Activated naive CD8-positive, alpha-beta T cell treated with anti-CD3 and anti-CD28 coated beads for 36 hours (primary cell): ENCODE measurements around the gene OSBPL10. TPM values are rescaled to one million over a fixed set of nuclear protein-coding genes. Genes with fewer than 3 reads are reported as not detected.

Source experiments
- DNase-seq: peaks from one replicate; pipeline ENCODE4 v3.0.0; 2021
- H3K27ac Mint-ChIP-seq: one replicate; pipeline ENCODE4 v1.8.0; 2022; ENCODE audit warnings: mild to moderate bottlenecking, moderate library complexity, mixed read lengths
- H3K27me3 Mint-ChIP-seq: one replicate; pipeline ENCODE4 v1.8.0; 2022; ENCODE audit warnings: mild to moderate bottlenecking, mixed read lengths
- H3K36me3 Mint-ChIP-seq: one replicate; pipeline ENCODE4 v1.8.0; 2021; ENCODE audit warnings: mild to moderate bottlenecking, mixed read lengths
- H3K4me1 Mint-ChIP-seq: one replicate; pipeline ENCODE4 v1.8.0; 2021; ENCODE audit warnings: mixed read lengths
- H3K4me3 Mint-ChIP-seq: one replicate; pipeline ENCODE4 v1.8.0; 2022; ENCODE audit warnings: mild to moderate bottlenecking, moderate library complexity, mixed read lengths
- H3K9me3 Mint-ChIP-seq: one replicate; pipeline ENCODE4 v1.8.0; 2022; ENCODE audit warnings: mixed read lengths
- total RNA-seq, 2 experiments: library from RNA; stranded (reverse); gene quantifications; one replicate each; pipeline ENCODE4 v1.2.3, GENCODE V29; 2021

OSBPL10 gene
- total RNA-seq, 2 experiments from 2014 or later, result 5.4 to 5.5 TPM

DNA sequence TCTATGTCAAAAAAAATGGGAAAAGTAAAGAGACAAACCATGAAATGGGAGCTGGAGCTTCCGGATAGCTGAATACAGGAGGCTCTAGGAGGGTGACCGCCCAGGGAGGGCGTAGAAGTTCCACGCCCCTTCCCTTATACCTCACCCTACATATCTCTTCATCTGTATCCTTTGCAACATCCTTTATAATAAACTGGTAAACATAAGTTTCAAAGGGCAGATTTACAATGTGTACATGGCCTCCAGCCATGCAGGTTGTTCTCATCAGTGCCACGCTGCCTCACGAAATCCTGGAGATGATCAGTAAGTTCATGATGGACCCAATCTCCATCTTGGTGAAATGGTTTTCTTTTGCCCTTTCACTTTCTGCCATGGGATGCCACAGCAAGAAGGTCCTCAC, 121.8 kb downstream of the OSBPL10 start:
- Mint-ChIP-seq H3K27ac (no peak overlapping the region), H3K4me3 (no peak overlapping the region), H3K4me1 (no peaks in the 10 kb centered on the region), H3K27me3 (no peaks in the 10 kb centered on the region), H3K9me3 (no peaks in the 10 kb centered on the region), H3K36me3 (no peaks in the 10 kb centered on the region)
- no peak for DNase-seq

DNA sequence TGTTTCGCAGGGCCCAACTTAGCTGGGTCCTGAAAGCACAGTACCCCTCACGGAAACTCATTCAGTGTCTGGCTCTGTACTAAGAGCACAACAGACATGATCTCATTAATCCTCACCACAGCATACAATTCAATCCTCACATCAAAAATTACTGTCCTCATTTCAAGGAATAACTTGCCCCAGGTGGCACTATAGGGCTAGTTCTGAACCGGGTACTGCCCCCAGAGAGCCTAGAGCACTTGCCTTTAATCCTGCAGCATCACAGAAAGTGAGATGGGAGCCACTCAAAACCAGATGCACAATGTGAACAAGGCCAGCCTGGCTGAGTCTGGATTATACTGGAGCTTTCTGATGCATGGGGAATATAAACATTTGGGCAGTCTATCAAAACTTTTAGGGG, 122.6 kb downstream of the OSBPL10 start:
- Mint-ChIP-seq H3K27ac (no peak overlapping the region), H3K27me3 (no peaks in the 10 kb centered on the region), H3K9me3 (no peaks in the 10 kb centered on the region), H3K36me3 (no peaks in the 10 kb centered on the region), H3K4me1 (no peaks in the 10 kb centered on the region), H3K4me3 (no peak overlapping the region)
- no peak for DNase-seq

DNA sequence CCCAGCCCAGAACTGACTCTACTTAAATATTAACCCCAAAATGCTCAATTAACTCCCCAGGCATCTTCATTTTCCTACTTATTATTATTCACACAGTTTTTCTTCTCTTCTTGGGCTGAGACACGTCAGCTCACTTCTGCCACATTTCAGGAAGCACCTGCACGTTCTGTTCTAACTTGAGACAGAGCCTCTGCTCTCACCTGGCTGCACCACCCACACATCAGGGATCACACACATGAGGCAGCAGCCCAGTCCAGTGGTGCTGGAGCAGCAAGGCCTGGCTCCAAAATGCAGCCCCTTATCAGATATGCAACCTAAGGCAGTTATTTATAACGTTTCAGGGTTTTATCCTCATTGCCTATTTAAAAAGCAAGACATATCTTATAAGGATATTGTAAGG, 127.5 kb downstream of the OSBPL10 start:
- H3K36me3 Mint-ChIP-seq, result no peaks in the 10 kb centered on the region
- H3K27ac Mint-ChIP-seq, result no peak overlapping the region
- no peaks in the 10 kb centered on the region for H3K27me3 Mint-ChIP-seq
- DNase-seq, result no peak
- H3K9me3 Mint-ChIP-seq, result no peaks in the 10 kb centered on the region
- no peaks in the 10 kb centered on the region for H3K4me1 Mint-ChIP-seq
- no peak overlapping the region for H3K4me3 Mint-ChIP-seq

DNA sequence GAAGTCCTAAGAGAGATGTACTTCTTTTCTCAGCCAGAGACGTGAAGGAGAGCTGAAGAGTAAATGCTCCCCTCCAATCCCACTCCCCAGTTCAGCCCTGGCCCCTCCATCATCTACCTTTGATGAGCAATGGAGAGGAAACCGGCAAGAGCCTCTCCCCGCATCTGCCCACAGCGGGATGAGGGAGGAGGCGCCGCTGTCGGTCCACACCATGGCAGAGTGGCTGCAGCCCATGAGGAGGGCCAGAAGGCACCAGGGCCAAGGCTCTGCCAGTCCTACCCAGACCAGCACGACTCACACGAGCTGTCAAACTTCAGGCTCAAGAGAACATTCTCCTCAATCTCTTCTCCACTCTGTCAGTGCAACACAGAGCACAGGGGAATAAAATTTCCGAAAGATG, 129.8 kb downstream of the OSBPL10 start:
- Mint-ChIP-seq H3K36me3 (no peaks in the 10 kb centered on the region), H3K9me3 (no peaks in the 10 kb centered on the region), H3K27ac (no peak overlapping the region), H3K27me3 (no peaks in the 10 kb centered on the region), H3K4me3 (no peak overlapping the region), H3K4me1 (no peaks in the 10 kb centered on the region)
- DNase-seq, result no peak

DNA sequence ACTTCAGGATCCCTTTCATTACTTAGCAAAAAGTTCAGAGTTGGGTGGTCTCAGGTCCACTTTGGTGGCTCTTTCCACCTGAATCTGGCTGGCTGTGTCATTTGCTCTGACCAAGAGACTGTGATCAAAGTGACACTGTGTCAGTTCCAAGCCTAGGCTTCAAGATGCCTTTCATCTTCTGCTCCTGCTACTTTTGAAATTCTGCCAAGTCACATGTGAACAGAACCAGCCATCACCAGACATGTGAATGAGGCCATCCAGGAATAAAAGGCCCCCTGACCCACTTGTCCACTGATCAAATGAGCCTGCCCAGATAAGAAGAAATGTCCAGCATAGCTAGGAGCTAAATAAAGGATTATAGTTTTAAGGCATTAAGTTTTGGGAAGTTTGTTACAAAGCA, 132.2 kb downstream of the OSBPL10 start:
- no peaks in the 10 kb centered on the region for H3K4me1 Mint-ChIP-seq
- H3K9me3 Mint-ChIP-seq, result no peaks in the 10 kb centered on the region
- no peaks in the 10 kb centered on the region for H3K27me3 Mint-ChIP-seq
- no peak overlapping the region for H3K27ac Mint-ChIP-seq
- H3K36me3 Mint-ChIP-seq, result no peaks in the 10 kb centered on the region
- H3K4me3 Mint-ChIP-seq, result no peak overlapping the region
- no peak for DNase-seq

DNA sequence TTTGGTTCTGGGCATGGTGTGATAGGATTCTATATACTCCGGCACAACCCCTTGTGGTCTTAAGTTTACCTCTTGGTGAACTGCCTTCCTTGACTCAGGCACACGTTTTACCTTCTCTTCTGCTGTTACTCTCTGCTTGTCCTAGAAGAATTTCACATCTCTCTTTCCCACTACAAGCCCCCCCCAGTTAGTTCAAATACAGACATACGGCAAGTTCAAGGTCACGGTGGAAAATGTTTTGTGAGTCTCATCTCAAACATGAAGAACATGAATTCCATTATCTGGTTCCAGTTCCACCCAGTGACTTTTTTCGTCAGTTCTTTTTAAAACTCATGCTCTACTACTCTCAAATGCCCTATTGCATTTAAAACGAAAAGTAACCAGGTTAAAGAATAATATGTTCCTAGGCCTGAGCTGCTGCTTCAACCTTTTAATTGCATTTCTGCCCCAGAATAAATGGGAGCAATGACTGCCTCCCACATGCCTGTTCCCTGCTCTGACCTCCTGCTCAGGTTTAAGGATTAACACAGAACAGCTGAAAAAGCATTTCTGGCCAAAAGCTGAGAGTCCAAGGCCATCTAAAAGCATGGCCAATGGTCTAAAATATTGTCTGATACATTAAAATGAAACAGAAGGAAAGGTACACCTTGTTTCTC, 132.8 kb downstream of the OSBPL10 start:
- no peaks in the 10 kb centered on the region for H3K9me3 Mint-ChIP-seq
- H3K36me3 Mint-ChIP-seq, result no peaks in the 10 kb centered on the region
- no peak overlapping the region for H3K27ac Mint-ChIP-seq
- no peak for DNase-seq
- H3K4me1 Mint-ChIP-seq, result no peaks in the 10 kb centered on the region
- no peak overlapping the region for H3K4me3 Mint-ChIP-seq
- H3K27me3 Mint-ChIP-seq, result no peaks in the 10 kb centered on the region

DNA sequence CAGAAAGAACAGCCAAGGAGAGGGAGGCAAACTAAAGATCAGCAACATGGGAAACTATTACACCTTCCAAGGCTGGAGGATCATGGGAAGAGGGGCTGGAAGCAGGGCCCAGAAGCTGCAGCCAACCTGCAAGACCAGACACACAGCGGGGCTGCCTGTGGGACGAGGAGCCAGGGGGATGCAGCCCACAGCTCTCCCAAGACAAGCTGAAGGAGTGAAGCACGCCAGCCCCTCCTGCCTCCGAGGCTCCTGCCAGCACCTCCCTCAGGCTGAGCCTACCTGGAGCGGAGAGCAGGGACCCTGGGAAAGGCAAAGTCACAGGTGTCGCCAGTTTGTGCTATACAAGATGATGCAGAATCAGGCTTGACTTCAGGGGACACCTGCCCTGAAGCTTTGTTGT, 133.3 kb downstream of the OSBPL10 start:
- Mint-ChIP-seq H3K4me3 (no peak overlapping the region), H3K27me3 (no peaks in the 10 kb centered on the region), H3K27ac (no peak overlapping the region), H3K4me1 (no peaks in the 10 kb centered on the region), H3K36me3 (no peaks in the 10 kb centered on the region), H3K9me3 (no peaks in the 10 kb centered on the region)
- no peak for DNase-seq

DNA sequence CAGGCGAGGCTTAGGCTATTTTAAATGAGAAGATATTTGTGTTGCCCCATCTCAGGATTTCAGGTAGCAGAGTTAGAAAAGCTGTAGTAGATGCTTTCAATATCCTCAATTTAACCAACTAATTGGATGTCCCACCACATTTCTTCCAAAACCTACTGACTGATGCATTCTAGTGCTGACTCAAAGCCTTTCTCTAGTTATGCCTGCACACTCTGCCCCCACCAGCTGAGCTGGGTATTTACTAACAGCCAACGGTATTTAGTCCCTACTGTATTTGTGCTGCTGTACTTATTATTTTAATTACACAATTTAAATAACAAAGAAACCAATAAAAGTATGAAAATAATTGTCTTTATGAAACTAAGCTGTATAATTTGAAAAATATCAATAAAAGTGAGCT, 139.5 kb downstream of the OSBPL10 start:
- Mint-ChIP-seq H3K4me3 (no peak overlapping the region), H3K4me1 (no peaks in the 10 kb centered on the region), H3K9me3 (peaks cover 1% of the 10 kb centered on the region), H3K27me3 (no peaks in the 10 kb centered on the region), H3K36me3 (peaks cover 1% of the 10 kb centered on the region), H3K27ac (no peak overlapping the region)
- DNase-seq, result no peak

DNA sequence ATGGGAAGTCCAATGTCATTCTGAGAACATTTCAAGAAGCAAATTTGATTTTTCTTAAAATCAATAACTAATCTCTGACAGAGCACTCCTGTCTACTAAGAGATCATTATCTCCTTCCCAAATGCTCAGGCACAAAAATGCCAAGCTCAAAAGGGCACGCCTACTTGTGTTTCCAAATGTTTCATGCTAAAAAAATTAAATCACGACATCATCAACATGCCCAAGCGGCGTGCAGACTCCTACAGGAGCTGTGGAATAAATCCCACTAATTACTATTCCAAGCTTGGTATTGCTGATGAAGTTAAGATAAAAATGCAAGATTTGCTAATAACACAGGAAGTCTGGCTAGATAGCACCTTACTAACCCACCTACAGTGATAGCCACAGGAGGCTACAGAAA, 140.8 kb downstream of the OSBPL10 start:
- Mint-ChIP-seq H3K9me3 (peaks cover 1% of the 10 kb centered on the region), H3K4me1 (no peaks in the 10 kb centered on the region), H3K27me3 (no peaks in the 10 kb centered on the region)

DNA sequence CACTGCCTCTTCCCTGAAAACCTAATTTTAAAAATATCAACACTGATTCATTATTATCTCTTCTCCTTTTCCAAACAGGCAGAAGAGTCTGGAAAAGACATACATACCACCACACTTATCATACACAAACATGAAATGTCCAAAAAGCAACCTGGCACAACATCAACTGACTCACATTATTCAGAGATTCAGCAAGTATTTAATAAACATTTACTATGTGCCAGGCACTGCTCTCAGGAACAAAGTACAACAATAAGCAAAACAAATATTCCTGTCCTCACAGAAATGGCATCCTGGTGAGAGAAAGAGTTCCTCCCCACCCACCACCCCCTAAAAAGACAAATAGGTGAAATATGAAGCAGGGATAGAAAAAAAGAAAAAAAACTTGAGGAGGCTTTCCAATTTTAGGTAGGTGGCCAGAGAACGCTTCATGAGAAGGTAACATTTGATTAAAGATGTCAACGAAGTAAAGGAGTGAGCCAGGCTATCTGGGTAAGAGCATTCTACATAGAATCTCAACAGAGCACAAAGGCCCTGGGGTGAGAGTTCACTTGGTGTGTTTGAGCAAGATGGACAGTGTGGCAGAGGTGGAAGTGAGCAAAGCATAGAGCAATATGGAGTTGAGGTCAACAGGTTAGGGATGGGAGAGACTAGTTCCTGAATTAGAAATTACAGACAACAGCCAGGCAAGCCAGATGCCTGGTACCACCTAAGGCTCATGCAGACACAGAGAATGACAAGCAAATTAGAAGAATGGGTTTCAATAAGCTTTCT, 141.7 kb downstream of the OSBPL10 start:
- peaks cover 1% of the 10 kb centered on the region for H3K36me3 Mint-ChIP-seq
- no peak overlapping the region for H3K27ac Mint-ChIP-seq
- H3K4me3 Mint-ChIP-seq, result no peak overlapping the region
- H3K27me3 Mint-ChIP-seq, result no peaks in the 10 kb centered on the region
- no peaks in the 10 kb centered on the region for H3K4me1 Mint-ChIP-seq
- no peak for DNase-seq
- peaks cover 1% of the 10 kb centered on the region for H3K9me3 Mint-ChIP-seq

More for the DNA sequence above, 140.8 kb downstream of the OSBPL10 start:
- no peak overlapping the region for H3K27ac Mint-ChIP-seq
- no peak for DNase-seq
- no peak overlapping the region for H3K4me3 Mint-ChIP-seq
- H3K36me3 Mint-ChIP-seq, result peaks cover 1% of the 10 kb centered on the region

DNA sequence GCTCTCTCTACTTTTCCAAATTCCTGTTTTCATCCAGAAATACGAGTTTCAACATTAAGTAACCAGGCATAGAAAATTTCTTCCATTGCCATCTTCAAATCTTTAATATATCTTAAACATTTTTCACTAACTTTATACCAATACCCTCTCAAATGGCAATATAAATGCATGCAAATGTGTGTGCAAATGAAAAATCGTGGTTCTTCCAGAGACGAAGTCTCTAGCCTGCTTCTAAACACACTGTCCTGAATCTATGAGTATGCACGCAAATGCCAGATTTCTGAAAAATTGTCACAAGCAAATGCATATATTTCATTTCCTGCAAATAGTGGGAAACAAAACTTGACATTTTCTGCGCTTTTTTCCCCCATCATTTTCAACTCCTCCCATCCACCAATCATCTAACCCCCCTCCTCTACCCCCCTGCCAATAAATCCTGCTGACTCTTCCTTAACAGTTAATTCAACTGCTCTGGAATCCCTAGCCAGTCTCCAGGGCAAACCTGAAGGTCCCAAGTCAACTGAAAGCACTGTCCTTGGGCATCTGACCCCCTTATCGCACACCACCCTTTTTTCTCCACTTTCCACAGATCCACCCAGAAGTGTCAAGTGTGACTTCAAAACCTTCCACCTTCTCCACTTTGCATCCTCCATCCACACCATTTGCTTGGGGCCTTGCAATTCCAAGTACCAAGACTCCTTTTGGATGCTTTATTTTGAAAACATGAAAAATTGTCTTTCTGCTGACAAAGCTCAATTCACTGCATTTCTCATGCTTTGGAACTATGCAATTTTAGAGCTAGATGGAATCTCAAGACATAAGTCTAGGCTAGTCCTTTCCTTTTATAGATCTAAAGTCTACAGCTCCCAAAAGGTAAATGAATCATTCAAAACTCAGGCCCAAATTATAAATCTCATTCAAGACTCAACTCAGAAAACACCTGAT, 144.7 kb downstream of the OSBPL10 start:
- DNase-seq, result no peak
- Mint-ChIP-seq H3K36me3 (peaks cover 1% of the 10 kb centered on the region), H3K27me3 (no peaks in the 10 kb centered on the region), H3K27ac (no peak overlapping the region), H3K4me3 (no peak overlapping the region), H3K9me3 (peaks cover 1% of the 10 kb centered on the region), H3K4me1 (no peaks in the 10 kb centered on the region)

DNA sequence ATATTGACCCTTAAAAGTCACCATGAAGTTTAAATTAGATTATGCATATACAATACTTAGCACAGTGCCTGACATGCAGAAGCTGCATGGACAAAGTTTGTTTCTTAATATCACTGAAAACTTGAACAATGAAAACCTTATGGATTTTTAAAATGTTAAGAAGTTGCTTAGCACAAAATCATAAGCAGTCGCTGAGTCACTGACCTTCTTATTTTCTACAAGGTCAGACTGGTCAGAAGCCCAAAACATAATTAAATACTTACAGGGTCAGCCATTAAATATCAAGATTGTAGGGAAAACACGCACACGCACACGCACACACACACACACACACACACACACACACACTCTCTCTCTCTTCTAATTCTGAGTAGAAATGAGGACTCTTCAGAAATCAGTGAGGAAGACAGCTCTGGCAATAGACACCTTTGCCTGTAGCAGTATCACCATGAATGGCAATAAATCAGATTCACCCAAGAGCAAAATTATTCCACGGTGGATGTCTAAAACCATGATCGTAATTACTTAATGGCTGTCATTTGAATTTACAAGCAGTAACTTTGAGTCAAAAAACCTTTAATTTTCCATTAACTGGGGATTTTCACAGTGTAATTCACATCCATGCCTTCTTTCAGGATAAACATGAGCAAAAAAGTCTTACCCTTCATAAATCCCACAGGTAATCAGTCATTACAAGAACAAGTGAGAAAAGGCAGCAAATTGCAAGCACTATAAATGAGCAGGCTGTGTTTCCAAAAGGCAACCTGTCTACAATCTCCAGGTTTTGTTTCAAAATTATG, 147.5 kb downstream of the OSBPL10 start:
- Mint-ChIP-seq H3K4me1 (peaks cover 10% of the 10 kb centered on the region), H3K27ac (no peak overlapping the region), H3K9me3 (no peaks in the 10 kb centered on the region), H3K27me3 (no peaks in the 10 kb centered on the region), H3K4me3 (no peak overlapping the region), H3K36me3 (no peaks in the 10 kb centered on the region)
- DNase-seq, result no peak

DNA sequence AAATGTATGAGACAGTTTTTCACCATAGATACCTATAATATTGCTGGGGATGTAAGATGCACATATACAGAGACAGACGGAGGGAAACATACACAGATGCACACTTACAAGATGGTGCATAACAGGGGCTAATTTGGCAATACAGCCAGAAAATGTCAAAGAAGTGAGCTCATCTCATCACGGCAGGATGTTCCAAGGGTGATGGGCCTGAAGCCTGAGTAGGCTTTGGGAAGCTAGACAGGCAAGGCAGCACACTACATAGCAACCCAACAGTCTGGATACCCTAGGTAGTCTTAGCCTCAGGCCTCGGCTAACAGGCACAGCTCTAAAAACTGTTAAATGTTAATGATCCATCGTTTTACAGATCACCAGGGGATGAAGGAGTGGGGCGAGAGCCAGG, 148.5 kb downstream of the OSBPL10 start:
- H3K27me3 Mint-ChIP-seq, result no peaks in the 10 kb centered on the region
- no peaks in the 10 kb centered on the region for H3K36me3 Mint-ChIP-seq
- no peak for DNase-seq
- no peak overlapping the region for H3K27ac Mint-ChIP-seq
- H3K9me3 Mint-ChIP-seq, result no peaks in the 10 kb centered on the region
- no peak overlapping the region for H3K4me3 Mint-ChIP-seq
- H3K4me1 Mint-ChIP-seq, result peaks cover 10% of the 10 kb centered on the region

DNA sequence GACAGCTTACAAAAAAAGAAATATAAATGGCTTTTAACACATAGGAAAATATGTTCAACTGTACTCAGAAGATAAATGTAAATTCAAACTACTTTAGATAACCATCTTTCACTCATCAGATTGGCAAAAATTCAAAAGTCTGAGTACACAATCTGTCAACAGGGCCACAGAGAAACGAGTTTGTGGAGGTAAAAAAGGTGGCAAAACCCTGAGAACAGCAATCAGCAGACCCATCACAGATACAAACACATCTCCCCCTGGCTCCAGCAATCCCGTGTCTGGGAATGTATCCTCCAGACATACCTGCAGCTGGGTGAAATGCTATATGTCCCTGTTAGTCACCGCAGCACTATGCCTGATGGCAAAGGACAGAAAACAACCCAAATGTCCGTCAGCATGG, 149.5 kb downstream of the OSBPL10 start:
- no peak overlapping the region for H3K27ac Mint-ChIP-seq
- peaks cover 10% of the 10 kb centered on the region for H3K4me1 Mint-ChIP-seq
- H3K36me3 Mint-ChIP-seq, result no peaks in the 10 kb centered on the region
- no peaks in the 10 kb centered on the region for H3K9me3 Mint-ChIP-seq
- peaks cover 3% of the 10 kb centered on the region for H3K27me3 Mint-ChIP-seq
- no peak overlapping the region for H3K4me3 Mint-ChIP-seq
- no peak for DNase-seq
